ACC112 (cell line): ENCODE measurements around the gene KBTBD3.

Experiments used
- H2AFZ ChIP-seq: fragments of 200-600 bp; sonication (generic); one replicate; pipeline ENCODE4 v1.6.0; 2017; ENCODE audit warnings: antibody characterized with exemption, low read length; ENCODE audit not compliant: unreplicated experiment
- H3K27ac ChIP-seq: fragments of 200-600 bp; sonication (generic); 2 replicates; pipeline ENCODE4 v1.5.1; 2014; ENCODE audit warnings: low read depth, mild to moderate bottlenecking, antibody characterized with exemption, low read length, moderate library complexity
- H3K27me3 ChIP-seq: fragments of 200-600 bp; sonication (generic); 2 replicates; pipeline ENCODE4 v1.6.1; 2014; ENCODE audit warnings: mild to moderate bottlenecking, antibody characterized with exemption, low read length, moderate library complexity, mixed read lengths; ENCODE audit not compliant: insufficient read depth
- H3K36me3 ChIP-seq: fragments of 200-600 bp; sonication (generic); 2 replicates; pipeline ENCODE4 v1.6.1; 2016; ENCODE audit warnings: mild to moderate bottlenecking, antibody characterized with exemption, low read length, moderate library complexity, mixed read lengths; ENCODE audit not compliant: insufficient read depth
- H3K4me1 ChIP-seq: fragments of 200-600 bp; sonication (generic); one replicate; pipeline ENCODE4 v1.6.1; 2016; ENCODE audit warnings: low read length, mixed read lengths; ENCODE audit not compliant: insufficient read depth, unreplicated experiment, control insufficient read depth
- H3K4me3 ChIP-seq: fragments of 200-600 bp; sonication (generic); 2 replicates; pipeline ENCODE4 v1.5.1; 2014; ENCODE audit warnings: mild to moderate bottlenecking, low read depth, low read length
- H3K79me2 ChIP-seq: fragments of 200-600 bp; sonication (generic); one replicate; pipeline ENCODE4 v1.6.0; 2016; ENCODE audit warnings: low read length; ENCODE audit not compliant: control insufficient read depth, unreplicated experiment, insufficient read depth

KBTBD3 gene

DNA sequence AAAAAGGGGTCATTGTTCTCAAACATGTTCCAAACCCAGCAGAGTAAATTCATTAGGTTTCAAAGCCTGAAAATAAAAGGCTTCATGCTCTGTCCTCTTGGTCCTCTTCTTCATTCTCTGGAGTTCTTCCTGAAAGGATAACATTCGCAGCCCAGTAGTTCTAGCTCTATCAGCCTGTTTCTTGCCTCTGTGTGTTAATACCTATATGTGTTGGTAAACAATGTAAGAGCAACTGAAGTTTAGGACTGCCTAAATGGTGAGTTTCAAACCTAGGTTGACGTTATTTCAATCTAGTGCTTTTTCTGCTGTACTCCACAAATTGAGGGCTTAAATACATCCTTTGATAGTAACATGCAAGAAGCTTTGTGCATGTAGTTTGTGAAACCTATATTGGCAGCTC, 9.7 kb upstream of the KBTBD3 start:
- Histone ChIP-seq H3K4me3 (peak overlapping the region; percentile 42; the same call in 1 of the 2 replicates), H3K79me2 (peaks cover 50% of the 10 kb centered on the region), H3K27me3 (no peaks in the 10 kb centered on the region), H2AFZ (no peak overlapping the region), H3K4me1 (peaks cover 31% of the 10 kb centered on the region), H3K36me3 (peaks cover 26% of the 10 kb centered on the region), H3K27ac (peak overlapping the region; percentile 22)

DNA sequence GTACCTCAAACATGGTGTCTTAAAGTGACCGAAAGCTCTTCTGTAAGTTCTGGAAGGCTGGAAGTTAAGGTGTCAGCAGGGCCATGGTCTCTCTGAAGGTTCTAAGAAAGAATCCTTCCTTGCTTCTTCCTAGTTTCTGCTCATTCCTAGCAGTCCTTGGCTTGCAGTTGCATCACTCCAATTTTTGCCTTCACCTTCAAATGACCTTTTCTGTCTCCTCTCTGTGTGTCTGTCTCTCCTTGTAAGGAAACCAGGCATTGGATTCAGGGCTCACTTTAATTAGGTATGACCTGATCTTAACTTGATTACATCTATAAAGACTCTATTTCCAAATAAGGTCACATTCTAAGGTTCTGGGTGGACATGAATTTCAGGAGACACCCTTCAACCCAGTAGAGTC, 9.0 kb upstream of the KBTBD3 start:
- no peaks in the 10 kb centered on the region for H3K27me3 ChIP-seq
- peaks cover 29% of the 10 kb centered on the region for H3K36me3 ChIP-seq
- H3K4me1 ChIP-seq = peaks cover 32% of the 10 kb centered on the region
- H3K79me2 ChIP-seq = peaks cover 53% of the 10 kb centered on the region
- H2AFZ ChIP-seq = no peak overlapping the region
- H3K27ac ChIP-seq = peak overlapping the region; percentile 22; the same call in 1 of the 2 replicates
- no peak overlapping the region for H3K4me3 ChIP-seq

DNA sequence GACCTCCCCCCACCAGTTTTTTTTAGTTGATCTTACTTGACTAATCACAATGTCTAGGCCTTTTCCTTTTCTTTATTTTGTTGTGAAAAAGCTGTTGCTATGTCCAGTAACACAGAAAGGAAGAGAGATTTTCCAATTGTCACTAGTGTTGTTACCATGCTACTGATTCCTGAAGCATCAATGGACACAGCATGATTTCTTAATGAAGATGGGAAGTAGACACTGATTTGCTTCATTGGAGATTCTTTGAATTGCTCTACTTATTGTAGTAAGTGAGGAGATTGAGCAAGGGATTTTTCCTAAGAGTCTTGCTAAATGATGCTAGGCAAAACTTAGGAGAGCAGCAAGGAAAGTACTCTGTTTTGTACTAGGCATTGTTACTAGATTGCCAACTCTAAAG, 4.9 kb upstream of the KBTBD3 start:
- Histone ChIP-seq H3K4me1 (peaks cover 31% of the 10 kb centered on the region), H2AFZ (no peak overlapping the region), H3K27me3 (no peaks in the 10 kb centered on the region), H3K79me2 (peaks cover 66% of the 10 kb centered on the region), H3K4me3 (no peak overlapping the region), H3K36me3 (peaks cover 47% of the 10 kb centered on the region), H3K27ac (no peak overlapping the region)

DNA sequence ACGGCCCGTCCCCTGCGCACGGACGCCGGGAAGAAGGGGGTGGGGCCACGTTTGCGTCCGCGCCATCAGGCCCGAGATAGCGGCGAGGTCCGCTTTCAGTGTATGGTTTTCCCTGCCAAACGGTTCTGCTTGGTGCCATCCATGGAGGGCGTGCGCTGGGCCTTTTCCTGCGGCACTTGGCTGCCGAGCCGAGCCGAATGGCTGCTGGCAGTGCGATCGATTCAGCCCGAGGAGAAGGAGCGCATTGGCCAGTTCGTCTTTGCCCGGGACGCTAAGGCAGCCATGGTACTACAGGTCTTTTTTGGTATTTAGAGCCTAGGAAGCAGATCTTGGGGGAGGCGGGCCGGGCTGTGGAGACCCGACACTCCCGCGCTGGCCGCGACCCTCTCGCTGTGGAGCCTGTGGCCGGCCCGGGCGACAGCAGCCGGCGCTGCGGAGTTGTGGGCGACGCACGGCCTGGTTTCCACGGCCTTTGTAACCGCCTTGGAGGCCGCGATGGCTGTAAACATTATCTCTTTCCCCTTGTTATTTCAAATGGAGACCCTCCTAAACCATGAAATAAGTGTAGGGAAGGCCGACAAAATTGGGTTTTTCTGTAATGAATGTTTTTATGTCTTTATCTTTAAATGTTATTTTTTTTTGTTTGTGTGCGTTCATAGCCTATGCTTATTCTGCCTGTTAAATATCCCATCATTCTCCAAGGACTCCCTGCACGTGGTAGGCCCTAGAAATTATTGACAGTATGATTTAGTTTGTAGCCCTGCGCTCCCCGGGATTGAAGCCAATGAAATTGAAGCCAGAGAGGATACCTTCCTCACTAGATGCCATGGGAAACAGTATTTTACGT, 685 bp upstream of the KBTBD3 start, which contains the start of gene AASDHPPT:
AASDHPPT (plus strand) TSS at position 54 of the 847 bp plus-strand sequence; CDS start at position 103, 49 bp downstream.
- H3K4me1 ChIP-seq = peaks cover 18% of the 10 kb centered on the region
- H3K36me3 ChIP-seq = peaks cover 30% of the 10 kb centered on the region
- peak within 1 kb of the TSS; percentile 72 for H3K27ac ChIP-seq
- peak within 1 kb of the TSS; percentile 97 for H2AFZ ChIP-seq
- H3K27me3 ChIP-seq = no peaks in the 10 kb centered on the region
- H3K4me3 ChIP-seq = peak within 1 kb of the TSS; percentile 94
- H3K79me2 ChIP-seq = peaks cover 48% of the 10 kb centered on the region

DNA sequence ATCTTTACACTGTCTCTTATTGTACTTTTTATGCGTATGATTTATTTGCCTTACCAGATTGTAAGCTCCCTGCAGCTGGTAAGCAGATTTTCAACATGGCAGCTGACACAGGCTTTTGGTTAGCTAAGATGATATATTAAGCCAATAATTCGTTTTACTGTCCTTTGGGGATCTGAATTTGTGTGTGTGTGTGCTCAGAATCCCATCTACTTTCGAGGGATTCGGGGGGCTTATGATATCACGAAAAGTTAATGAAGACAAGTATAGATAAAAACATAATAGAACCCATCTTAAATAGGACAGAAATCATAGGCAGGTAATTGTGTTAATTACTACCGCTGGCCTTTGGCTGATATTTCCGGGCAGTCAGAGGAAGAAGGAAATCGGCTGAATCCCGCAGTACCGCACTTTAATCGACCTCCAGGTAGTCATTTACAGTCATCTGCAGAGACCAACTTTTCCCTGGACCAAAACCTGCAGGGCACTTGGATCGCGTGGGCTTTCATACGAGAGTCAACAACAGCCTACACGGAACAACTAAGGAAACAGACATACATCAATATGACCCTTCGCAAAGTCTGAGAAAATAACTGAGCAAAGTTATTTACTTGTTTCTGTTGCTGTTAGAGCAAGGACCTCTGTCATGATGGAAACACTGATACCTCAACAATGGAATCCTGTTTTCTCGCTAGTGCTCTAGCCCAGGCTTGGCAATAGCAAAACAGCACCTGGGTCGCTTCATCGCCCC, 802 bp downstream of the KBTBD3 start:
- Histone ChIP-seq H3K79me2 (peaks cover 36% of the 10 kb centered on the region), H3K4me1 (peaks cover 18% of the 10 kb centered on the region), H3K36me3 (peaks cover 19% of the 10 kb centered on the region), H2AFZ (peak overlapping the region; percentile 97), H3K4me3 (peak overlapping the region; percentile 94), H3K27me3 (no peaks in the 10 kb centered on the region), H3K27ac (no peak overlapping the region)

DNA sequence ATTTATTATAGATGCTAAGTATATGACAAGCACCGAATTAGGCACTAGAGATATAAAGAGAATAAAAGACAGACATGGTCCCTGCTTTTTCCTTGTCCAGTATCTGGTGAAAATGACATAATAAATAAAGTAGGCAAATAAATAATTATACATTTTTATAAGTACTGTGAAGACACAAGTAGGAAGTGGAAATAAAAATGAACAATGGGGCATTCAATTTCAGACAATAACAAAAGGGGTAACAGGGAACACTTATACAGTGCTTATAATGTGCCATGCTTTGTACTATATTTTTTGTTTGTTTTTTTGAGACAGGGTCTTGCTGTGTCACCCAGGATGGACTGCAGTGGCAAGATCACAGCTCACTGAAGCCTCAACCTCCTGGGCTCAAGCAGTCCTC, 4.3 kb downstream of the KBTBD3 start:
- H3K36me3 ChIP-seq = no peaks in the 10 kb centered on the region
- peaks cover 3% of the 10 kb centered on the region for H3K79me2 ChIP-seq
- H3K27me3 ChIP-seq = no peaks in the 10 kb centered on the region
- H3K27ac ChIP-seq = no peak overlapping the region
- H3K4me3 ChIP-seq = no peak overlapping the region
- H3K4me1 ChIP-seq = no peaks in the 10 kb centered on the region
- no peak overlapping the region for H2AFZ ChIP-seq

DNA sequence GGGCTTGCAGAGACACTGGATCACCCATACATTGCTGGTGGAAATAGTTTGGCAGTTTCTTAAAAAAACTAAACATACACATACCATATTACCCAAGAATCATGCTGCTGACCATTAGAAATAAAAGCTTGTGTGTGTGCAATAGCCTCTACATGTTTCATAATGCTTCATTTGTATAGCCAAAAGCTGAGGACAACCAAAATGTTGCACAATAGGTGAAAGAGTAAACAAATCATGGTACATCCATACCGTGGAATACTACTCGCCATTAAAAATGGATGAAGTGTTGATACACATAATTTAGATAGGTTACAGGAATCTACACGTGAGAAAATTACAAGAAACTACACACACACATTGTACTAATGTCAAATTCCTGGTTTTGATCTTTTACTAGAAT, 6.5 kb downstream of the KBTBD3 start:
- H3K79me2 ChIP-seq = no peaks in the 10 kb centered on the region
- H3K36me3 ChIP-seq = no peaks in the 10 kb centered on the region
- no peaks in the 10 kb centered on the region for H3K4me1 ChIP-seq
- no peak overlapping the region for H2AFZ ChIP-seq
- no peak overlapping the region for H3K27ac ChIP-seq
- H3K27me3 ChIP-seq = no peaks in the 10 kb centered on the region
- no peak overlapping the region for H3K4me3 ChIP-seq

DNA sequence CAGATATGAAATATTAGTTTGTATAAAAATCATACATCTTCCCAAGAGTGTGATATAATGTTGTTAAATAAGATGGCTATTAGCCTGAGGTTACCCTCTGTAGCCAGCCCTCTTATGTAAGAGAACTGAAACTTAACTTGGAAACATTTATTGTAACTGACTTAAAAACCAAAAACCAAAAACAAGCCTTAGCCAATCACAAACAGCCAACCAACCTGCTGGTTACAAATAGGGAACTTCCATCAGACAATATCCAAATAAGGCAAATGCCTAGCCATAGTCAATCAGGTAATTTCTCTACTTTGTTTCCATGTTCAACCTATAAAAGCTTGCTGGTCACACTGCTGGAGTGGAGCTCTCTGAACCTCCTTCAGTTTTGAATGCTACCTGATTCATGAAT, 14.1 kb downstream of the KBTBD3 start:
- H3K79me2 ChIP-seq = no peaks in the 10 kb centered on the region
- no peaks in the 10 kb centered on the region for H3K36me3 ChIP-seq
- H3K27me3 ChIP-seq = no peaks in the 10 kb centered on the region
- no peak overlapping the region for H2AFZ ChIP-seq
- H3K4me1 ChIP-seq = no peaks in the 10 kb centered on the region
- no peak overlapping the region for H3K4me3 ChIP-seq
- no peak overlapping the region for H3K27ac ChIP-seq

DNA sequence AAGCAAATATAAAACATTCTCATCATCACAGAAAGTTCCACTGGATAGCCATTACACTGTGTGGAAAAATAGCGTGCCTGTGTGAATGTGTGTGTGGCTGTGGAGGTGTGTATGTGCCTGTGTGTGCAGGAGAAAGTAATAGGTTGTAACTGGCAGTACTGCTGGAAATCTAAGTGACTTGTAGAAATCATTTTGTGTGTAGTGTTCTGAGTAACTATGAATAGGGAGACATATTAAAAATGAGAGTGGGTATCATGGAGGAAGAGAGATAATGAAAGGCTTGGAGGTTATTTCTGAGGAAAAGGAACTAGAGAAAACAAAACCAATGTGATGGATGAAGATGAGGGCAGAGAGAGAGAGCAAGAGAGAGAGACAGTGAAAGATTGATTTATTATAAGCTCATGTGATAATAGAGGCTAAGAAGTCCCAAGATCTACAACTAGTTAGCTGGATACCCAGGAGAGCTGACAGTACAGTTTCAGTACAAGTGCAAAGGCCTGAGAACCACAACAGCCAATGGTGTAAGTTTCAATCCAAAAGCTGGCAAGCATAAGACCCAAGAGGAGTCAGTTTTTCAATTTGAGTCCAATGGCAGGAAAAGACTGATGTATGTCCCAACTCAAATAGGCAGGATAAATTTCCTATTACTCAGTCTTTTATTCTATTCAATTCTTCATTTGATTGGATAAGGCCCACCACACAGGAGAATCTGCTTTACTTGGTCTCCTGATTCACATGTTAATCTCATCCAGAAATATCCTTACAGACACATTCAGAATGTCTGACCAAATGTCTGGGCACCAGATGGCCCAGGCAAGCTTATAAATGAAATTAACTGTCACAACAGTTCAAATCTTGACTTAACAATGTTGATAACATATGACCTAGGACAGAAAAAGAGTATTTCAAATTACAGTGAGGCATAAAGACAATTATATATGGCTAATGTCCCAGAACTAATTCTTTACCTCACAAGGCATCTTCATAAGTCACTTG, 14.9 kb downstream of the KBTBD3 start:
- H3K4me1 ChIP-seq = no peaks in the 10 kb centered on the region
- H3K27ac ChIP-seq = no peak overlapping the region
- no peak overlapping the region for H2AFZ ChIP-seq
- H3K4me3 ChIP-seq = no peak overlapping the region
- no peaks in the 10 kb centered on the region for H3K79me2 ChIP-seq
- H3K27me3 ChIP-seq = no peaks in the 10 kb centered on the region
- no peaks in the 10 kb centered on the region for H3K36me3 ChIP-seq

DNA sequence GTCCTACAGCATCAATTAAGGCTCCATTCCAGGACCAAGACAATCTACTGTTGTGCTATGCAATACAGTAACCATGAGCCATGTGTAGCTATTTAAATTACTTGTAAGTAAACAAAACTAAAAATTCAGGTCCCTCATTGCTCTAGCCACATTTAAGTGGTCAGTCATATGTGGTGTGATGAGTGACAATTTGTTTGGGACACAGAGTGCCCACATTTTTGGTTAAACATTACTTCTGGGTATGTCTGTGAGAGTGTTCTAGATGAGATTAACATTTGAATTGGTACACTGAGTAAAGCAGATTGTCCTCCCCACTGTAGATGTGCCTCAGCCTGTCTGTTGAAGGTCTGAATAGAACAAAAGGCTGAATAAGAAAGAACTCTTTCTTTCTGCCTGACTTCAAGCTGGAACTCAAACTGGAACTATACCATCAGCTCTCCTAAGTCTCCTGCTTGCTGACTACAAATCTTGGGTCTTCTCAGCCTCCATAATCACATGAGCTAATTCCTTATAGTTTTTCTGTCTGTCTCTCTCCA, 15.8 kb downstream of the KBTBD3 start:
- H3K4me1 ChIP-seq = no peaks in the 10 kb centered on the region
- H3K27ac ChIP-seq = no peak overlapping the region
- H3K79me2 ChIP-seq = no peaks in the 10 kb centered on the region
- no peaks in the 10 kb centered on the region for H3K27me3 ChIP-seq
- H2AFZ ChIP-seq = no peak overlapping the region
- no peak overlapping the region for H3K4me3 ChIP-seq
- no peaks in the 10 kb centered on the region for H3K36me3 ChIP-seq
